NCI-H2196 treated with DMSO at 0.1 percent for 48 hours (cell line): Measurements from ENCODE around the gene ZBTB4.

Experiments
- DNase-seq: peaks from one replicate; lab custom pipeline; 2025; ENCODE audit not compliant: unreplicated experiment; lab: John Stamatoyannopoulos, UW

Gene ZBTB4

GRCh38 chr17:7479213-7480088, at the start of gene ZBTB4:
Gene ZBTB4 (minus strand): TSS chr17:7479631. CDS start chr17:7466801, 12,830 bp downstream.
- no peak for DNase-seq

- no peak for DNase-seq
These were observed 49.4 kb upstream of the ZBTB4 start for GRCh38 chr17:7528842-7529241.

- DNase-seq = no peak
These were observed 43.6 kb upstream of the ZBTB4 start for GRCh38 chr17:7523033-7523432.

- DNase-seq = no peak
These were observed 36.6 kb upstream of the ZBTB4 start for GRCh38 chr17:7515911-7516610.

- no peak for DNase-seq
These were observed 34.5 kb upstream of the ZBTB4 start for GRCh38 chr17:7513850-7514419.

GRCh38 chr17:7512824-7513540, 33.6 kb upstream of the ZBTB4 start:
- DNase-seq = no peak

GRCh38 chr17:7512105-7512504, 32.7 kb upstream of the ZBTB4 start:
- DNase-seq = no peak

GRCh38 chr17:7511108-7511507, 31.7 kb upstream of the ZBTB4 start:
- no peak for DNase-seq

GRCh38 chr17:7509937-7510336, 30.5 kb upstream of the ZBTB4 start:
- DNase-seq = no peak

GRCh38 chr17:7508846-7509245, 29.4 kb upstream of the ZBTB4 start:
- DNase-seq = no peak

GRCh38 chr17:7508145-7508544, 28.7 kb upstream of the ZBTB4 start:
- DNase-seq = no peak

- DNase-seq = no peak
These were observed 24.1 kb upstream of the ZBTB4 start for GRCh38 chr17:7503521-7503920.

- DNase-seq = no peak
These were observed 23.6 kb upstream of the ZBTB4 start for GRCh38 chr17:7502987-7503386.

GRCh38 chr17:7502171-7502847, 22.9 kb upstream of the ZBTB4 start:
- DNase-seq = no peak

GRCh38 chr17:7501729-7502128, 22.3 kb upstream of the ZBTB4 start:
- DNase-seq = no peak

- no peak for DNase-seq
These were observed 19.7 kb upstream of the ZBTB4 start for GRCh38 chr17:7499161-7499560.

GRCh38 chr17:7497636-7498035, 18.2 kb upstream of the ZBTB4 start:
- no peak for DNase-seq

GRCh38 chr17:7497228-7497627, 17.8 kb upstream of the ZBTB4 start:
- DNase-seq = no peak

- no peak for DNase-seq
These were observed 17.2 kb upstream of the ZBTB4 start for GRCh38 chr17:7496470-7497183.

GRCh38 chr17:7495906-7496434, 16.5 kb upstream of the ZBTB4 start:
- no peak for DNase-seq
